GM12864 (cell line): ENCODE results near the gene MRPL14.
A peak's percentile ranks its signal among the peaks of the same experiment; 100 is the strongest.

Experiments
- DNase-seq: peaks from one replicate; pipeline ENCODE4 v3.0.0-alpha.2; 2011; ENCODE audit warnings: low read depth
- H3K4me3 ChIP-seq: 2 replicates; pipeline ENCODE4 v1.5.1; 2011; ENCODE audit warnings: mild to moderate bottlenecking, low read depth, low read length, control low read depth
- CTCF ChIP-seq: IDR thresholded peaks from 2 replicates; pipeline ENCODE4 v1.5.1; 2011; ENCODE audit warnings: low read depth, mild to moderate bottlenecking, moderate library complexity, low read length, control low read depth, inconsistent platforms; ENCODE audit errors: missing control alignments

Gene MRPL14

GRCh38 chr6:44084231-44085014 lies 42.8 kb downstream of the MRPL14 start:
- no peak for TF ChIP-seq CTCF
- H3K4me3 ChIP-seq: no peak overlapping the region
- DNase-seq: no peak

GRCh38 chr6:44082872-44083321 lies 44.4 kb downstream of the MRPL14 start:
- no peak overlapping the region for H3K4me3 ChIP-seq

GRCh38 chr6:44081753-44082152 lies 45.5 kb downstream of the MRPL14 start:
- TF ChIP-seq CTCF: no peak
- H3K4me3 ChIP-seq: no peak overlapping the region
- no peak for DNase-seq

More at GRCh38 chr6:44082872-44083321, 44.4 kb downstream of the MRPL14 start:
- DNase-seq: no peak
- TF ChIP-seq CTCF: no peak

GRCh38 chr6:44080561-44081521 lies 46.4 kb downstream of the MRPL14 start:
- no peak overlapping the region for H3K4me3 ChIP-seq
- no peak for DNase-seq
- TF ChIP-seq CTCF: no peak

GRCh38 chr6:44079672-44080071 lies 47.6 kb downstream of the MRPL14 start:
- no peak for DNase-seq
- H3K4me3 ChIP-seq: no peak overlapping the region
- TF ChIP-seq CTCF: no peak

- peak; percentile 48 for DNase-seq
- peak; percentile 92 for TF ChIP-seq CTCF
- no peak overlapping the region for H3K4me3 ChIP-seq
These were observed 48.2 kb downstream of the MRPL14 start for GRCh38 chr6:44078827-44079671.
